DMS 273 treated with DMSO at 0.1 percent for 48 hours (cell line): ENCODE measurements around the gene KCNQ1OT1.

Experiments used
- DNase-seq: peaks from one replicate; lab custom pipeline; 2025; lab: John Stamatoyannopoulos, UW

KCNQ1OT1 gene

DNA sequence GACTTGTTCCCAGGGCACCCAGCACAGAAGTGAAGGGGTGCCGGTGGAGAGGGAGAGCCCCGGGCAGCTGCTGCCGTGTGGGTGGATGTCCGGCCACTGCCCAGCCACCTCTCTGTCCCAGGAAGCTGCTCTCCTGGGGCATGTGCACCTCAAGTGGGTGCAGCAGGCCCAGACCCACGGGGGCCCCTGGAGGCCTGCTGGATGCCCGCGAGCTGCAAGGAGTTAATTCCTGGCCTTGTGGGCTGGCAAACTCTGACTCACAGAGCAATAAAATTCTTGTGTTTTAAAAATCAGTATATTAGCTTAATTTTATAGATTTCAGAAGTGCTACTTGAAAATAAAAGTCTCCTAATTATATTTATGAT is 37.4 kb upstream of the KCNQ1OT1 start:
- no peak for DNase-seq

DNA sequence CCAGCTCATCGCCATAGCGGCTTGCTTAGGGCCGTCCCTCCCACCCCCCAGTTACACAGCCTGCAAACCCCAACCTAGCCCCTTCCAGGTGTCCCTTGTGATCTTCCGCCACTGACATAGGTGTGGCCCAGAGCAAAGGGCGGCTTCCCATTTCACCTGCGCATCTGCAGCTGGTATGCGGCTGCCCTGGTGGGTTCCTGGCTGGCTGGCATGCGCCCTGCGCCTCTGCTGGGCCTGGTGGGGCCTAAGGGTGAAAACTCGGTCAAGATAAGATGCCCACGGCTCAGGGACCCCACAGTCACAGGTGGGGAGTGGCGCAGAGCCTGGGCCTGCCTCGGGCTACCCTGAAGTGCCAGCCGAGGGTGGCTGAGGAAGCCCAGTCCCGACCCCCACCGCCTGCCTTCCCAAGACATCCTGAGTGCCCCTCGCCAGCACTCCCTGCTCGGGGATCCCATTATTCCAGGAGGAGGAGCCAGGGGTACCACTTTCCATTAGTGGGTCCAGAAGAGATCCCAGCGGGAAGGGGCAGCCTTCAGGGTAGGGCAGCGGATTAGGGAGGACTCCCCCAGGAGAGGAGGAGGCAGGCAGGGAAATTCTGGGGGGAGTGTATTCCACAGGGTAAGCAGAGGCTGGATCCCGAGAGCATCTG is 36.9 kb upstream of the KCNQ1OT1 start:
- no peak for DNase-seq

DNA sequence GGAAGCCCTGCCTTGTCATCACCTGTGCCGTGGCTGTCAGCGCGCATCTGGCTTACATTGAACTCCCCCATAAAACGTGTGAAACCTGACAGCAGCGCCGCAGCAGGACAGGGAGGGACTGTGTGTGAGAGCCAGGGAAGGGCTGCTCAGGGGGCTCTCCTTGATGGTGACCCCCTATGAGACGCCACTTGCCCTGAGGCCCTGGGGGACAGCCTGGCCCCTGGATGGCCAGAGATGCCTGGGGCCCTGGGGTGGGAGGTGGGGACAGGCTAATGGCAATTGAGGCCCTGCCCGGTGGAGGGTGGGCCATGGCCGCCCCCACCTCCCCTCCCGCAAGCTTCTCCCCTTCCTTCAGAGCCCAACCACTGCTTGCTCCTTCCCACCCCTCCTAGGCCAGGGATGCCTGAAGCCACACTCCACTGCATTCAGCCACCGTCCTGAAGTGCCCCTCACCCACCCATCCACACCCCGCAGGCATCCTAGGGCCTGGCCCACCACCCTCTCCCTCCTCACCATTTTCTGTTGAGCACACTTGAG is 35.3 kb upstream of the KCNQ1OT1 start:
- no peak for DNase-seq

DNA sequence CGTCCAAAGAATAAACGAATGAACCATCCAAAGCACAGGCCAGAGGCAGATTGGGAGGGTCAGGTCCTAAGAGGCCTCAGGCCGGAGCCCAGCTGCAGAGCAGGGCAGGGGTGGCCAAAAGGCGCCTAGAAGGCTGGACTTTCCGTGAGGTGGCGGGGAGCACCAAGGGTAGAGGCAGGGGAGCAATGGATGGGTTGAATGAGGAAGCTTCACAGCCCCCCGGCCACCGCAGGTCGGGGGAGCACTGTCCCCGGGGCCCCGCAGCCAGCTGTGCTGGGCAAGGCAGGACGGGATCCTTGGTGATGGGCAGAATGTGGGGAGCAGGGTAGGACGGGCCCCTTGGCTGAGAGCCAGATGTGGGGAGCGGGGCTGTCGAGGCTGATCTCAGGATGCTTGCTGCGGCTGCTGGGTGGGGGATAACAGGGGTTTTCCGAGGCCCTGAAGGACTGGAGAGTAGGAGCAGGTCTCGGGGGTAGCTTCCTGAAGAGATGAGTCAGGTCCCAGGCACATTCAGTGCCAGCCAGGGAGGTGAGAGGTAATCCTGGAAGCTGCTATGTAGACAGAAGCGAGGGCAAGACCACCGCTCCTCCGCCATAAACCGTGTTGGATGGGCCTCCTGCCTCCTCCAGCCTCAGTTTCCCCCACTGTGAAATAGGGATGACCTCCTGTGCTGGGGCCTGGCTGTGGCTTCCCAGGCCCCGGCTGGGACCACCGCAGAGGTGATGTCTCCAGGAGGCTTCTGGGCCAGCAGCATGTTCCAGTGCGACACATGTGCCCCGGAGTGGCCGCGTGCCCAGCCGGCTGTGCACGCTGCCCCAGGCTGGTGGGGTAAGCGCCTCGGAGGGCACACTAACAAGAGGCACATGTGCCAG is 34.6 kb upstream of the KCNQ1OT1 start:
- no peak for DNase-seq

DNA sequence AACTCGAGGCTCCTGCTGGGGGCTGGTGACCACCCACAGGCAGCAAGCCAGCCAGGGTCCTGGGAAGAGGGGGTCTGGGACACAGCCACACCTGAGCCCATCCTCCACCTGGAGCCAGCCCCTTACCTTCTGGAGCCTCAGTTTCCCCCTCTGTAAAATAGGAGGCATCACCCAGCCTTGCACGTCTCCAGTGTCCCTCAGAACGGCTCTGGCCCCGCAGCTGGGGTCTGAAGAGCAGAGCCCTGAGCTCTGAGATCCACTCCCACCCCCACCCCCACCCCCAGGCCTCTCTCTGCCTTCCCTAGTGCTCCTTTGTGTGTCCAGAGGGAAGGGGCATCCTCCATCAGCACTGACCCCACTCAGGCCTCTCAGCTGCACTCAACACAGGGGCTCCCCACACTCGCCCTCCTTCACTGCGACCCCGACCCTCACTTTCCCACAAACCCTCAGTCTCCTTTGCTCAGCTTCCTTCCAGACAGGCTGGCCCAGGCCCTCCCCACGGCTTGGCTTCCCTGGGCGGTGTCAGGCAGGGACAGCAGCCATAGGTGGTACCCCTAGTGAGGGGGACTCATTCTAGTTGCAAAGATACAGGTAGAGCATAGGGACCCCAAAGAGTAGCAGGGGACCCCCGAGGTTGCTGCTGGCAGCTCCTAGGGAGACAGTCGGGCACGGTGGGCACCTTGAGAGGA is 33.3 kb upstream of the KCNQ1OT1 start:
- no peak for DNase-seq

DNA sequence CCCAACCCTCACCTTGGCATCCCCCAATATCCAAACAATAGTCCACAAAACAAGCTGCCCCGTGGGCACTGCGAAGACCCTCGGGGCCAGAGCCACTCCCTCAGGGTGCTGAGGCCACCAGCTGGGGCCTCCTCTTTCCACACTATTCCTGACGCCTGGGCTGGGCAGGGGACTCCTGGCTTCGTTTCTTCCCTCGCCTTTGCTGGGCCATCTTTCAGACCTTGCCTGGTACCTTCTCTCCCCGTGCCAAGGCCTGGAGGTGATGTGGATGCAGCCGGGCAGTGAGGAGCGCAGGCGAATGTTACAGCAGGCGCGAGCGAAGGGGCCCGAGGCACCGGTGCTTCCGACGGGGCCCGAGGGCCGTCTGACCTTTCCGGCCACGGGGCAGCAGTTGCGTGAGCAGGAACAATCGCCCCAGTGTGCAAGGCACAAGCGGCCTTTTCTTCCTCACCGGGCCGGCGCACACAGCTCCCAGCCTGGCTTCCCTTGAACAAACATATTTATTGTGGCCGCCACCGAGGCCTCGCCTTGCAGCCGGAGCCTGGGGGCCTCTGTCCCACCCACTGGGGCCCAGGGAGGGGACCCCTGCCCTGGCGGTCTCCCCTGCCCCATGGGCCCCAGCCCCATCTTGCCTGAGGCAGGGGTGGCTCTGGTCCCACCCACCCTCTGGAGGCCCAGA is 32.6 kb upstream of the KCNQ1OT1 start:
- no peak for DNase-seq

DNA sequence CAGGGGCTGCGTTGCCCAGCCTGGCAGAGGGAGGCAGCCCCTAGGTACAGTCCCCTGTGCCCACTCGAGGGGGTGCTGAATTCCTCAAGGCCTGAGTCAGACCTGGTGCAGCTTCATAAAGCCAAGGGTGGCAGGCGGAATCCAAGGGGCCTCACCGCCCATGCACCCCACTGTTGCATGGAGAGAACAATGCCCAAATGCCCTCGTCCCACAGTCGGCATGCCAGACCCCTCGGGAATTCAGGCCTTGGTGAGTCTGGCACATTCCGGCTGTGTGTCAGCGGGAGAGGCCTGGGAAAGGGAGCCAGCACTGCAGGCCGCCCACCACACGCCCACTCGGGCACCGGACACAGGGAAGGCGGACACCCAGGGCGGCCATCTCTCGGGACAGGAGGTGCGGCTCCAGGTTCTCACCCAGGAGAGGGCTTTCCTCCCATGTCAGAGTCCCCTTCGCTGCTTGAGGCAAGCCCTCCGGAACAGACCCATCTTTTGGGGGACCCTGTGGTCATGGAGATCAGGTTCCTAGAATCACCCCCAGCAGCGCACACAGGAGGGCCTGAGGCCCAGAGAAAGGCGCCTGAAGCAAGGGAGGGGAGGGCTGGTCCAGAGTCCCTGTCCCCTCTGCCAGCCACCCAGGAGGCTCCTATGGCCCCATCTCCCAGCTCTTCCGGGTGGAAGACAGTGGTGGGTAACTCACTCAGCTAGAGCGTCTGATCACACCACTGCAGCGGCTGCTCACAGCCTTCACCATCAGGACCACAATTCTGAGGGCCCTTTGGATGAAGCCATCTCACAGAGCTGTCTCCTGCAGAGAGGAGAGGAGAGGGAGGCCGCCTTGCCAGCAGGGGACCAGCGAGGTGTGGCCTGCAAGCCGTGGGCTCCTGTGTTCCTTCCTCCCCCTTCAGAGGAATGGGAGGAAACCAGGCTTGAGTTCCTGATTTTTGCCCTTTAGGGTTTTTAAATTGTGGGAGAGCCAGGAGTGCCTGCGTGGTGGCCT is 31.6 kb upstream of the KCNQ1OT1 start:
- no peak for DNase-seq

DNA sequence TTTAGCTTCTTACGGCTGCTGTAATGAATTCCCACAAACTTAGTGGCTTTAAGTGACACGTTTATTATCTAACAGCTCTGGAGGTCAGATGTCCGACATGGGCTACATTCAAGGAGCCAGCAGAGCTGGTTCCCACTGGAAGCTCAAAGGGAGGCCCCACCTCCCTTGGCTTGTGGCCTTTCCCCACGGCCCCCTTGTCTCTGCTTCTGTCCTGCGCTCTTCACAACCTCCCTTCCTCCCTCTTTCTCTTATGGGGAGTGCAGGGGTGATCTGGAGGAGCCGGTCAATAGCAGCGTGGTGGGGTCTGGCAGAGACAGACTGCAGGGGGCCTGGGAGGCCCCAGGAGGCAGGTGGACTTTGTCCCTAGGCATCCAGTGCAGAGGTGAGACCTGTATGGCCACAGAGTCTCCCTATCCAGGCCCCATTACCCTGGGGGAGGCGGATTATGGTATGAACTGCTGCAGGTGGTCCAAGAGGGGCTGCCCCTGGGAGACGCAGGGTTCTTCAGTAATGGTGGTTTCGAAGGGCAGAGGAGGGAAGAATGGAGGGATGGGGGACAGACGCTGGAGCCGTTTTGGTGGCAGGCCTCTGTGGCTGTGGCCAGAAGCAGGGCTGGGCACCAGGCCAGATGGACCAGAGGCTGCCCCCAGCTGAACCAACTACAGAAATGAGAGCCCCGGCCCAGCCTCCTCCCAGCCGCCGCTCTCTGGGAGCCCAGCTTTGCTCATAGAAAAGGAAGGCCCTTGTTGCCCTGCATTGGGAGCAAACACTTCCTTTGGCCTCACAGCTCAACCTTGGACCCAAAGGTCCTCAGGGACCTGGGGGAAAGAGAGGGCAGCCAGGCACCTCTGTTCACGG is 30.7 kb upstream of the KCNQ1OT1 start:
- no peak for DNase-seq

DNA sequence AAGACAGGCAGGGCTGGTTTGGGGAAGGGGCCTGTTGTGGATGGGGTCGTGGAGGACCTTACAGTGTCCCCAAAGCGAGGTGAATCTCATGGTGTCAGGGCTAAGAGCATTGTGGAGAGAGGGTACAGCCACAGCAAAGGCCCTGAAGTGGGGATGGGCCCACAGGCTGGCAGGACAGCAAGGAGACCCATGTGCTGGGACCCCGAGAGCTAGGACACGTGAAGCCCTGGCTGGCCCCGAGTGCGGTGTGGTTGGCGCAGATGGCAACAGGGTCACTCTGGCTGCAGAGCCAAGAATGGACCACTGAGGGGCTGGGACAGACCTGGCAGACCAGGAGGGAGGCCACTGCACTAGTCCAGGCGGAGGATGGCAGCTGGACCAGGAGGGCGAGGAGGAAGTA is 30.0 kb upstream of the KCNQ1OT1 start:
- DNase-seq = no peak

DNA sequence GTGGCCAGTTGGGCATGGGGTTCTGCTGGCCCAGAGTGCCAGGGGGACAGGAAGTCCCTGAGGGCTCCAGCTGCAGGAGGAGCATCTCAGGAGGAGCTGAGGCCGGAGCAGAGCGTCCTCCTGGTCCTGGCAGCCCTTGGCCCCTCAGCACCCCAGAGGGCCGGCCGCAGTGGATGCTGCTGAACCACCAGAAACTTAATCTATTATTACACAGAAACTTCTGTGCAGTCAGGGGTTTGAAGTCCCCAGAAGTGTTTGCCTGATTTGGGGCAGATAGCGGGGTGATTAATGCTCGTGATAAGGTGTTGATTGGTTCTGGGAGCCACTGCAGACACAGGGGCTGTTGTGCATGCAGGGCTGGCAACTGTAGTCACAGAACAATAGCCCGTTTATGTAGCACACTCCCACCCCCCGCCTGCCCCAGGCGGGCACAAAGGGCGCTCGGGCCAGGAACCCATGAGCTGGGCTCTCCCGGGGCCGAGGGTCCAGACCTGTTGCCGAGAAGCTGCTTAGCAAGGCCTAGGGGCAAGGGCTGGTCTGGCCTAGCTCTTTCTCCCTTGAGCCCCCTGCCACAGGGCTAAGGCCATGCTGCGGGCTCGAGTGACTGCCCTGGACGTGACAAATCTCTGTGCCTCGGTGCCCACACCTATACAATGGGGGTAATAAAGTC is 29.0 kb upstream of the KCNQ1OT1 start:
- no peak for DNase-seq

DNA sequence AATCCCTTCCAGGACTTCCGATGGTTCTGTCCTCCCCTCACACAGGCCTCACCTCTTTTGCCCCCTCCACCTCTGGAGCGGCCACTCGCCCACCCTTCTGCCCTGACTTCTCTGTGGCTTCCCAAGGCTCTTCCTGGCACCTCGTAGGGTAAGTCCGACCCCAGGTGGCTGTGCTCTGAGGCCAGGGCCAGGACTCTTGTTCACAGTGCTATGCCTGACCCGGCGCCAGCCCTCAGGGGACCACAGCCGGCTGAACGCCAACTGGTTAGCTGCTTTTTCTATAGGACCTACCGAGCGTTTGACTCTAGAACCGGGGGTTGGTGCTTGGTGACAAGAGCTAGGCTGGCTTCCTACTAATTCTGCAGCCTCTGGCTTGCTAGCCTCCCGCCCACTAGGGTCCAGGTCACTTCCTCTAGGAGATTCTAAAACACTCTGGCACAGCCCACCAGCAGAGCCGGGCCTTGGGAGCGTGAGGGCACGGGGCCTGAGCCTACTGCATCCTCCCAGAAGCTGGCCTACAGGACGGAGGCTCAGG is 28.4 kb upstream of the KCNQ1OT1 start:
- DNase-seq = no peak

DNA sequence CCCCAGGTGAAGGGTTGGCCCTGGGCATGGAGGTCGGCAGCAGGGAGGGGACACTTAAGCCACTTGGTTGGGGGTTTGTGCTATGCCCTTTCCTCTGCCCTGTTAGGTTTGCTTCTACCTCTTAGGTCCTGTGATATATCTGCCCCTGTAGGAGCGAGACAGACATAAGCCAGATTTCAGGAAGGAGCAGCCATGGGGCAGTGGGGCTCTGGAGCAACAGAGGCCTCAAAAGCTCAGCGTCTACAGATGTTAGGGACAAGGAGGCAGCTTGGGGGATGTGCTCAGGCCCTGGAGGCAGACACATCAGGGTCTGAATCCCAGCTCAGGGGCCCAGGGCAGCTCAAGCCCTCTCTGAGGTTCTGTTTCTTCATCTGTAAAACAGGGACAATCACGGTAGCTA is 27.2 kb upstream of the KCNQ1OT1 start:
- no peak for DNase-seq

DNA sequence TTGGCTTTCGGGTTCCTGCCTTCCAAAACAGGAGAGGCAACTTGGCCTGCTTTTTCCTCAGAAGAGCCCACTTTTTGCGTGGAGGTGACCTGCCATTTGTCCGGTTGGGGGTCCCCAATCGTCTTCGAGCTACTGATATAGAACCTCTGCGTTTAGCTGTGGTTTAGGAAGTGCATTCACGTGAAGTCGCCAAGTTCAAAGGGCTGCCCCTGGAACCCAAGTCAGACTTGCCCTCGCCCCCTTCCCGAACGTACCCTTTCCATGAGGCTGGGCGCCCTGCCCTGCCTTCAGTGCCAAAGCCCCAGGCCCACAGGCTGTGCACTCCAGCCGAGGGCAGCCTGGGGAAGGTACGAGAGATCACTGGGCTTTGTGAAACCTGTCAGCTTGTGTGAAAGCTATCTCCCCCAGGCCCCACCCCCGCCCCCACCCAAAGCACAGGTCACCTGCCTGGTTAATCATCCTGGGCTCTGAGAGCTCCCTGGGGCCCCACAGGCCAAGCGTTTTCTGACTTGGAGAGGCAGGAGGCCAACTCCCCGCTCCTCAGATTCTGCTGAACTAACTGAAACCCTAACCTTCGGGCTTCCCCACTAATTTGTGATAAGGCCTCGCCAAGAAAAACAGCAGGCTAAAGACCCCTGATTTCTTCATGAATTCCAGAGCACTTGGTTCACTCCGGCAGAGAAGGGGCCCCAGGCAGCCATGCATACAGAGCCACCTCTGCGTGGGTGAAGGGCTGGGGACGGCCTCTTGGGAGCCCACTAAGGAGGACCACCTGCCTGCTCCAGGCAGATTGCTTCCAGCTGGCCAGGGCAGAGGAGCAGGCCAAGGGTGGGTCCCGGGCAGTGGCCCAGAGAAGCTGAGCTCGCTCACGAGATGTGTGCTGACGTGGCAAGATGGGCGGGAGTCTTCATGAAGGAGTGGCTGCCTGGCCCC is 25.8 kb upstream of the KCNQ1OT1 start:
- no peak for DNase-seq

DNA sequence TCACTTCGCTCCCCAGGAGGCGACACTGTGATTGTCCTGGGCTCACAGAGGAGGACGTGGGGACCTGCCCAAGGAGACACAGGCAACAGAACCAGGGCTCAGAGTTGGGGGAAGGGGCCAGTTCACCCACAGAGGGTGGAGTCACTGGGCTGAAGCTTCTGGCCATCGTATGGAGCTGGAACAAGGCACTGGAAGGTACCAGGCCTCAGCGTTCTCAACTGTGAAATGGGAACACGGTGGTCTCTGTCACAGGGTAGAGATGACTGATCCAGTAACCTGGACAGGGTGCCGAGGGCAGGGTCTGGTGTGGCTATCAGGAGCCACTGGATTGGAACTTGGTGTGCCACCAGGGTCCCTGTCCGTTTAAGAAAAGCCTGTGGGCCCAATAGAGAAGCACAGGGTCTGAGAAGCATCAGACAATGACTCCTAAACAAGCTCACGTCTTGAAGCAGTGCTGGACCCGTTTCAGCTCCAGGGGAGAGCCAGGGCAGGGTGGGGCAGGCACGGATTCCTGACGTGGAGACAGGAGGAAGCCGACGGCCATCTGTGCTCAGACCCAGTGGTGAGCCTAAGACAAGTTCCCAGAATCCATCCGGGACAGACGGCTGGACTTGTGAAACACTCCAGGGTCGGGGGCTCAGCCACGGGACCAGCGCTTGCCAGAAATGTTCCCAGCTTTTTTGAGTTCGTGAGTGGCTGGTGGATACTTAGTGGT is 25.0 kb upstream of the KCNQ1OT1 start:
- DNase-seq = no peak

DNA sequence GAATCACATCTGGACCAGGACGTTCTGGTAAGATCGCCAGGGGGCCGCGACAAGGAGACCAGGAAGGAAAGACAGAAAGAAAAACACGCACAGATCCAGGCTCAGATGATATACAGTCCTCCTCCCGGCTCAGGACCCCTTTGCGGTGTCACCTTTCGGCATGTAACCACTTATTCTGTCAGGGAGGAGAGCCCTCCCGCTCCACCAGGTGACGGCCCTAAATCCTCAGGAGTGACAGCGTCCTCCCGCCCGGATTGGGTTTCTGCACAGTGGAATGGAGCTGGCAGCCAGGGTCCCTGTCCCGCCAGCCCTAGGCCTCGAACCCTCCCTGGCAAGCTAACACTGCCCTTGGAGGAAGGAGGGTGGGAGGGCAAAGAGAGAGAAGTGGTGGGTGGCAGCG is 24.3 kb upstream of the KCNQ1OT1 start:
- DNase-seq = no peak

DNA sequence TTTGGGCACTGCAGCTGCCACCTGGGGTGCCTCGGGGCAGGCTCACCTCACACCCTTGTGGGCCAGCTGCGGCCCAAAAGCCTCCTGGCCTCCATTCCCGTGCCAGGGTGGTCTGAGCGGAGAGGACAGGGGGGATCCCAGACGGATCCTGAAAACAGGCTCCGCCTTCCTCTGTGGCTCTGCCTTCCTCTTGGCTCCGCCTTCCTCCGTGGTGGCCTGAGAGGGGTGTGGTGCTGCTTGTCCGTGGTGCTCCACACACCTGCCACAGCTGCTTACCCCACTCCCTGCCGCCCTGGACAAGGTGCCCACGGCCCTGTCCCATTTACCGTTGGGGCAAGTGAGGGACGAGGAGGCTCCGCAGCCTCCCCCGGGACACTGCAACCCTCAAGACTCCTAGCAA is 23.2 kb upstream of the KCNQ1OT1 start:
- no peak for DNase-seq

DNA sequence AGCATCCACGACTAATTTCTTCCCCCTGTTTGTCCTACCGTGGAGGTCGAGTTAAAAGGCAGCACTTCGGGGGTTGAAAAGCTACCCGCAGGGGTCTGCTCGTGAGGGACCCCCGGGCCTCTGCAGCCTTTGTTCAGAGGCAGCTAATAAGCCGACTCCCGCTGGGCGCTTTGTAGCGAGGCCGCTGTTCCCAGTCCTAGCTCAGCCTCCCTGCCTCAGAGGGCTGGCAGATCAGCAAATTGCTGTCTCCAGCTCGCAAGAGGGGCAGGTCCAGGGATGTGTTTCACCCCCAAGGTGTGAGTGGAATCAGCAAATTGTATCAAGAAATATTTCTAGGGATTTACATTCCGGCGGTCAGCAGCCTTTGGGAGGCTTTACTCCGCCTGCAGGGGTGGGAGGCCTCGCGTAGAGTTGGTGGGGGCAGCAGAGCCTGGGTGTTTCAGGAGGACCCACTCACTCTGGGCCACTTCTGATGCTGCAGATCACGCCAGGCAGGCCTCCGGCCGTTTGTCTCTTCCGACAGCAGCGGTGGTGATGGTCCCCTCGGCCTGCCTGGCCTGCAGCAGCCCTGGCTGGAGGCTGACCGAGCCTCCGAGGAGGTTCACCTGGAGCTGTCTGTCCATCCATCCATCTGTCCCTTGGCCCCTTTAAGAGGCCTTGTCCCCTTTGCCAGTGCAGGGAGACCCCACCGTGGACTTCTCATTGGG is 21.6 kb upstream of the KCNQ1OT1 start:
- DNase-seq = no peak
